GM12878 (cell line): ENCODE results near the gene EPAS1. TPM values are rescaled to one million over a fixed set of nuclear protein-coding genes. Genes with fewer than 3 reads are reported as not detected.

Experiments
- ATAC-seq: fragments of 200-7000 bp; cut with Tn5 transposase; 3 replicates; pipeline ENCODE4 v1.9.1; 2020; ENCODE audit warnings: mild to moderate bottlenecking, moderate library complexity
- BruUV-seq: library from RNA; stranded (reverse); fragments of 400-500 nt; replicated peaks from 2 replicates; lab custom pipeline; 2021; lab: Mats Ljungman, UMichigan
- CTCF ChIA-PET: fragments of 300-600 bp; sonication (Branson Sonifier 250); formaldehyde crosslinking; extraction: SDS; loops from one replicate; lab custom pipeline; 2021; ENCODE audit warnings: inconsistent platforms; lab: Yijun Ruan, JAX
- POLR2A ChIA-PET: fragments of 350-600 bp; formaldehyde crosslinking; extraction: SDS; loops from one replicate; lab custom pipeline; 2021; ENCODE audit warnings: inconsistent platforms; lab: Charles Lee
- RAD21 ChIA-PET: fragments of 300-600 bp; sonication (Branson Sonifier 250); formaldehyde crosslinking; loops from one replicate; lab custom pipeline; 2023; ENCODE audit warnings: antibody characterized with exemption; ENCODE audit not compliant: unreplicated experiment; lab: Charles Lee
- SMC1A ChIA-PET: fragments of 300-600 bp; sonication (Branson Sonifier 250); formaldehyde crosslinking; loops from one replicate; lab custom pipeline; 2023; ENCODE audit not compliant: unreplicated experiment, uncharacterized antibody; lab: Charles Lee
- DNase-seq: peaks from one replicate; pipeline ENCODE4 v3.0.0-alpha.2; 2011; ENCODE audit warnings: low read depth, low spot score
- FAIRE-seq: peaks from 3 replicates; lab custom pipeline; 2011; peaks lifted over from hg19 to GRCh38; lab: Jason Lieb, UNC
- H2AFZ ChIP-seq: 2 replicates; pipeline ENCODE4 v1.6.0; 2011; ENCODE audit warnings: low read depth, low read length, control low read depth; ENCODE audit not compliant: control insufficient read depth
- H3K27ac ChIP-seq: 2 replicates; pipeline ENCODE4 v1.5.1; 2011; ENCODE audit warnings: control low read depth; ENCODE audit not compliant: control insufficient read depth, insufficient read depth
- H3K27me3 ChIP-seq, 2 experiments: replicated peaks in 1 of 2; 2 replicates each; pipeline versions ENCODE4 v1.6.0 to v1.6.1; 2011; ENCODE audit warnings: low read length in 1 of 2; ENCODE audit not compliant: control insufficient read depth in 2 of 2, insufficient read depth in 2 of 2
- H3K36me3 ChIP-seq, 2 experiments: 2 replicates each; pipeline ENCODE4 v1.5.1; 2011; ENCODE audit warnings: low read length in 1 of 2; ENCODE audit not compliant: control insufficient read depth in 2 of 2, insufficient read depth in 2 of 2
- H3K4me1 ChIP-seq: 2 replicates; pipeline ENCODE4 v1.6.1; 2011; ENCODE audit warnings: mild to moderate bottlenecking, low read length, moderate library complexity, mixed read lengths; ENCODE audit not compliant: control insufficient read depth, insufficient read depth
- H3K4me2 ChIP-seq: 2 replicates; pipeline ENCODE4 v1.6.0; 2011; ENCODE audit warnings: control low read depth; ENCODE audit not compliant: control insufficient read depth, insufficient read depth
- H3K4me3 ChIP-seq: fragments of 200-600 bp; sonication (generic); 2 replicates; pipeline ENCODE4 v1.5.1; 2016
- H3K79me2 ChIP-seq: 2 replicates; pipeline ENCODE4 v1.6.0; 2011; ENCODE audit warnings: low read length; ENCODE audit not compliant: control insufficient read depth, insufficient read depth
- H3K9ac ChIP-seq: 2 replicates; pipeline ENCODE4 v1.8.0; 2011; ENCODE audit warnings: low read length, control low read depth, mixed read lengths; ENCODE audit not compliant: control insufficient read depth, insufficient read depth
- H3K9me3 ChIP-seq: replicated peaks from 3 replicates; pipeline ENCODE4 v1.5.1; 2011; ENCODE audit warnings: mild to moderate bottlenecking, low read length; ENCODE audit not compliant: control insufficient read depth, insufficient read depth
- H4K20me1 ChIP-seq: 2 replicates; pipeline ENCODE4 v1.6.0; 2011; ENCODE audit not compliant: control insufficient read depth, insufficient read depth
- DPF2 ChIP-seq: fragments of 450-650 bp; IDR thresholded peaks from 2 replicates; pipeline ENCODE4 v1.6.1; 2017; ENCODE audit warnings: mild to moderate bottlenecking
- HDAC6 ChIP-seq: fragments of 200-600 bp; sonication (generic); IDR thresholded peaks from one replicate; pipeline ENCODE4 v1.8.0; 2017; ENCODE audit warnings: antibody characterized with exemption; ENCODE audit not compliant: unreplicated experiment
- IRF3 ChIP-seq: fragments of 450-650 bp; IDR thresholded peaks from 2 replicates; pipeline ENCODE4 v1.6.1; 2014; ENCODE audit warnings: mild to moderate bottlenecking
- LARP7 ChIP-seq: fragments of 450-650 bp; IDR thresholded peaks from 2 replicates; pipeline ENCODE4 v1.6.1; 2017; ENCODE audit warnings: mild to moderate bottlenecking
- MAX ChIP-seq: IDR thresholded peaks from 2 replicates; pipeline ENCODE4 v1.6.1; 2012; ENCODE audit warnings: low read depth, low read length, improper control_type of control experiment
- POU2F2 ChIP-seq: IDR thresholded peaks from 3 replicates; pipeline ENCODE4 v1.6.1; 2011; ENCODE audit warnings: low read depth, mild to moderate bottlenecking, low read length, borderline replicate concordance
- WGBS: methylation state at CpG from one replicate; pipeline ENCODE4 v1.1.6; 2016; ENCODE audit warnings: low lambda C conversion rate; ENCODE audit not compliant: insufficient replicate concordance, insufficient coverage; ENCODE audit errors: missing lambda C conversion rate; 5-methylcytosine and 5-hydroxymethylcytosine counted together
- in situ Hi-C: fragments of 300-500 bp; cut with MboI; formaldehyde crosslinking; loops from 9 replicates; pipeline ENCODE4 v1.14.3; 2018; ENCODE audit warnings: mixed read lengths
- intact Hi-C: fragments of 100-400 bp; cut with micrococcal nuclease; formaldehyde crosslinking; loops from one replicate; pipeline ENCODE4 v1.14.2; 2022; ENCODE audit not compliant: unreplicated experiment
- polyA plus RNA-seq, 11 experiments: library from polyadenylated mRNA; depleted of rRNA in 4 of 11; unstranded in 6 of 11; stranded (reverse) in 5 of 11; fragments of >200 nt; fragmentation: Nextera tagmentation in 4 of 11; fragmentation: Illumina TruSeq in 1 of 11; extraction: Ambion mirVana in 4 of 11; extraction: Trizol in 1 of 11; gene quantifications; 1 replicate in 1 of 11; 2 replicates in 10 of 11; pipeline versions ENCODE4 v1.2.1 to v1.2.3, GENCODE V29; 2011 to 2016; ENCODE audit warnings: inconsistent platforms in 2 of 11, missing spikeins in 2 of 11, low read depth in 1 of 11
- total RNA-seq, 4 experiments: library from RNA; depleted of rRNA in 3 of 4; stranded (reverse); fragments of >200 nt in 3 of 4; fragmentation: Illumina TruSeq in 1 of 4; extraction: Trizol in 1 of 4; gene quantifications; 2 replicates each; pipeline versions ENCODE4 v1.2.1 to v1.2.3, GENCODE V29; 2013 to 2021
- TF ChIP-seq, protein P1 (sequence below): fragments of 450-650 bp; formaldehyde crosslinking; IDR thresholded peaks from 2 replicates; pipeline ENCODE4 v1.5.0; 2022; ENCODE audit warnings: mild to moderate bottlenecking, missing genetic modification characterization
- TF ChIP-seq, protein P2 (sequence below): fragments of 450-650 bp; IDR thresholded peaks from 2 replicates; pipeline ENCODE4 v1.6.1; 2017; ENCODE audit warnings: mild to moderate bottlenecking, low read depth, inconsistent platforms; ENCODE audit not compliant: poor library complexity, severe bottlenecking
- TF ChIP-seq, protein P3 (sequence below), 3 experiments: IDR thresholded peaks in 2 of 3; conservative IDR thresholded peaks in 1 of 3; 2 replicates each; pipeline ENCODE4 v1.5.1; 2011; ENCODE audit warnings: low read depth in 3 of 3, low read length in 3 of 3, mild to moderate bottlenecking in 3 of 3, control low read depth in 2 of 3, moderate library complexity in 2 of 3, inconsistent platforms in 1 of 3, mixed read lengths in 1 of 3; ENCODE audit not compliant: control insufficient read depth in 2 of 3, insufficient read depth in 1 of 3; ENCODE audit errors: extremely low read depth in 1 of 3
- TF ChIP-seq, protein P4 (sequence below): IDR thresholded peaks from 2 replicates; pipeline ENCODE4 v1.6.1; 2011; ENCODE audit warnings: borderline replicate concordance, low read depth, mild to moderate bottlenecking, moderate library complexity, mixed read lengths, low read length; ENCODE audit not compliant: insufficient read depth; ENCODE audit errors: extremely low read length

The EPAS1 gene
- total and polyA plus RNA-seq, 10 of the 15 experiments (the other 5 are each of a cell fraction or from before 2014, with no cell fraction given): 0.11 to 22.0 (median 1.3) TPM; not detected in 1

- Histone ChIP-seq H3K36me3 (no peaks in the 10 kb centered on the region), H3K9me3 (no peaks in the 10 kb centered on the region), H2AFZ (no peak overlapping the region), H4K20me1 (no peaks in the 10 kb centered on the region; the same call in 1 of the 2 replicates), H3K9ac (no peak overlapping the region), H3K4me2 (no peak overlapping the region), H3K4me3 (no peak overlapping the region), H3K79me2 (no peaks in the 10 kb centered on the region), H3K27ac (no peak overlapping the region), H3K27me3 (peaks cover 0 to 4% of the 10 kb centered on the region in 2 experiments; a peak in 2 of 4 replicates), H3K4me1 (no peaks in the 10 kb centered on the region)
- ATAC-seq (no peak), FAIRE-seq (no peak), DNase-seq (no peak)
- CTCF ChIA-PET: interaction anchor here (1.0 to 2.6 kb wide), 5 partner anchors 9 to 346 kb away, joined by 3 to 9 read pairs (median 6); no protein-coding TSS in a partner anchor
- intact Hi-C loops: no loop called here
- SMC1A ChIA-PET: interaction anchor here (0.9 to 2.1 kb wide), 6 partner anchors 11 to 276 kb away, joined by 3 to 12 read pairs (median 4); no protein-coding TSS in a partner anchor
- WGBS: 31% methylated on average over 4 of the region's 4 CpGs
- in situ Hi-C loops: no loop called here
- RAD21 ChIA-PET: interaction anchor here (1.1 to 1.7 kb wide), 2 partner anchors 21 to 25 kb away, joined by 5 to 6 read pairs; no protein-coding TSS in a partner anchor
- POLR2A ChIA-PET: interaction anchor here (0.8 kb wide), 1 partner anchor 16 kb away, joined by 3 read pairs; no protein-coding TSS in a partner anchor
- no TSS peak for BruUV-seq
- TF ChIP-seq, protein P1, sequence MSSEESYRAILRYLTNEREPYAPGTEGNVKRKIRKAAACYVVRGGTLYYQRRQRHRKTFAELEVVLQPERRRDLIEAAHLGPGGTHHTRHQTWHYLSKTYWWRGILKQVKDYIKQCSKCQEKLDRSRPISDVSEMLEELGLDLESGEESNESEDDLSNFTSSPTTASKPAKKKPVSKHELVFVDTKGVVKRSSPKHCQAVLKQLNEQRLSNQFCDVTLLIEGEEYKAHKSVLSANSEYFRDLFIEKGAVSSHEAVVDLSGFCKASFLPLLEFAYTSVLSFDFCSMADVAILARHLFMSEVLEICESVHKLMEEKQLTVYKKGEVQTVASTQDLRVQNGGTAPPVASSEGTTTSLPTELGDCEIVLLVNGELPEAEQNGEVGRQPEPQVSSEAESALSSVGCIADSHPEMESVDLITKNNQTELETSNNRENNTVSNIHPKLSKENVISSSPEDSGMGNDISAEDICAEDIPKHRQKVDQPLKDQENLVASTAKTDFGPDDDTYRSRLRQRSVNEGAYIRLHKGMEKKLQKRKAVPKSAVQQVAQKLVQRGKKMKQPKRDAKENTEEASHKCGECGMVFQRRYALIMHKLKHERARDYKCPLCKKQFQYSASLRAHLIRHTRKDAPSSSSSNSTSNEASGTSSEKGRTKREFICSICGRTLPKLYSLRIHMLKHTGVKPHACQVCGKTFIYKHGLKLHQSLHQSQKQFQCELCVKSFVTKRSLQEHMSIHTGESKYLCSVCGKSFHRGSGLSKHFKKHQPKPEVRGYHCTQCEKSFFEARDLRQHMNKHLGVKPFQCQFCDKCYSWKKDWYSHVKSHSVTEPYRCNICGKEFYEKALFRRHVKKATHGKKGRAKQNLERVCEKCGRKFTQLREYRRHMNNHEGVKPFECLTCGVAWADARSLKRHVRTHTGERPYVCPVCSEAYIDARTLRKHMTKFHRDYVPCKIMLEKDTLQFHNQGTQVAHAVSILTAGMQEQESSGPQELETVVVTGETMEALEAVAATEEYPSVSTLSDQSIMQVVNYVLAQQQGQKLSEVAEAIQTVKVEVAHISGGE: no peak
- TF ChIP-seq, protein P2, sequence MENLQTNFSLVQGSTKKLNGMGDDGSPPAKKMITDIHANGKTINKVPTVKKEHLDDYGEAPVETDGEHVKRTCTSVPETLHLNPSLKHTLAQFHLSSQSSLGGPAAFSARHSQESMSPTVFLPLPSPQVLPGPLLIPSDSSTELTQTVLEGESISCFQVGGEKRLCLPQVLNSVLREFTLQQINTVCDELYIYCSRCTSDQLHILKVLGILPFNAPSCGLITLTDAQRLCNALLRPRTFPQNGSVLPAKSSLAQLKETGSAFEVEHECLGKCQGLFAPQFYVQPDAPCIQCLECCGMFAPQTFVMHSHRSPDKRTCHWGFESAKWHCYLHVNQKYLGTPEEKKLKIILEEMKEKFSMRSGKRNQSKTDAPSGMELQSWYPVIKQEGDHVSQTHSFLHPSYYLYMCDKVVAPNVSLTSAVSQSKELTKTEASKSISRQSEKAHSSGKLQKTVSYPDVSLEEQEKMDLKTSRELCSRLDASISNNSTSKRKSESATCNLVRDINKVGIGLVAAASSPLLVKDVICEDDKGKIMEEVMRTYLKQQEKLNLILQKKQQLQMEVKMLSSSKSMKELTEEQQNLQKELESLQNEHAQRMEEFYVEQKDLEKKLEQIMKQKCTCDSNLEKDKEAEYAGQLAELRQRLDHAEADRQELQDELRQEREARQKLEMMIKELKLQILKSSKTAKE: no peak
- TF ChIP-seq POU2F2 (no peak), MAX (no peak), LARP7 (no peak), HDAC6 (no peak), DPF2 (no peak), IRF3 (no peak)
- TF ChIP-seq, protein P3, sequence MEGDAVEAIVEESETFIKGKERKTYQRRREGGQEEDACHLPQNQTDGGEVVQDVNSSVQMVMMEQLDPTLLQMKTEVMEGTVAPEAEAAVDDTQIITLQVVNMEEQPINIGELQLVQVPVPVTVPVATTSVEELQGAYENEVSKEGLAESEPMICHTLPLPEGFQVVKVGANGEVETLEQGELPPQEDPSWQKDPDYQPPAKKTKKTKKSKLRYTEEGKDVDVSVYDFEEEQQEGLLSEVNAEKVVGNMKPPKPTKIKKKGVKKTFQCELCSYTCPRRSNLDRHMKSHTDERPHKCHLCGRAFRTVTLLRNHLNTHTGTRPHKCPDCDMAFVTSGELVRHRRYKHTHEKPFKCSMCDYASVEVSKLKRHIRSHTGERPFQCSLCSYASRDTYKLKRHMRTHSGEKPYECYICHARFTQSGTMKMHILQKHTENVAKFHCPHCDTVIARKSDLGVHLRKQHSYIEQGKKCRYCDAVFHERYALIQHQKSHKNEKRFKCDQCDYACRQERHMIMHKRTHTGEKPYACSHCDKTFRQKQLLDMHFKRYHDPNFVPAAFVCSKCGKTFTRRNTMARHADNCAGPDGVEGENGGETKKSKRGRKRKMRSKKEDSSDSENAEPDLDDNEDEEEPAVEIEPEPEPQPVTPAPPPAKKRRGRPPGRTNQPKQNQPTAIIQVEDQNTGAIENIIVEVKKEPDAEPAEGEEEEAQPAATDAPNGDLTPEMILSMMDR (IDR thresholded peaks at IDR 0.05 in 2 of 3, conservative IDR thresholded peaks at IDR 0.05 in 1 of 3; ENCODE audit: control insufficient read depth in 2 of 3, extremely low read depth in 1 of 3, insufficient read depth in 1 of 3, low read depth in 3 of 3, low read length in 3 of 3): no peak
- TF ChIP-seq, protein P4, sequence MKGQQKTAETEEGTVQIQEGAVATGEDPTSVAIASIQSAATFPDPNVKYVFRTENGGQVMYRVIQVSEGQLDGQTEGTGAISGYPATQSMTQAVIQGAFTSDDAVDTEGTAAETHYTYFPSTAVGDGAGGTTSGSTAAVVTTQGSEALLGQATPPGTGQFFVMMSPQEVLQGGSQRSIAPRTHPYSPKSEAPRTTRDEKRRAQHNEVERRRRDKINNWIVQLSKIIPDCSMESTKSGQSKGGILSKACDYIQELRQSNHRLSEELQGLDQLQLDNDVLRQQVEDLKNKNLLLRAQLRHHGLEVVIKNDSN: no peak
Observed at GRCh38 chr2:46338674-46339073, 41.5 kb downstream of the EPAS1 start.
